GM18909 (cell line): Measurements from ENCODE around the gene HRH2.
"Not testable (repeated sequence)": the region's sequence is repeated elsewhere in the genome, so short reads cannot be mapped to it uniquely, and the experiment has no call there.

Source experiments
- ATAC-seq: cut with Tn5 transposase; IDR thresholded peaks from one replicate; pipeline ENCODE4 v1.9.1; 2021; ENCODE audit warnings: mild to moderate bottlenecking; ENCODE audit not compliant: unreplicated experiment, poor library complexity

HRH2 gene

DNA sequence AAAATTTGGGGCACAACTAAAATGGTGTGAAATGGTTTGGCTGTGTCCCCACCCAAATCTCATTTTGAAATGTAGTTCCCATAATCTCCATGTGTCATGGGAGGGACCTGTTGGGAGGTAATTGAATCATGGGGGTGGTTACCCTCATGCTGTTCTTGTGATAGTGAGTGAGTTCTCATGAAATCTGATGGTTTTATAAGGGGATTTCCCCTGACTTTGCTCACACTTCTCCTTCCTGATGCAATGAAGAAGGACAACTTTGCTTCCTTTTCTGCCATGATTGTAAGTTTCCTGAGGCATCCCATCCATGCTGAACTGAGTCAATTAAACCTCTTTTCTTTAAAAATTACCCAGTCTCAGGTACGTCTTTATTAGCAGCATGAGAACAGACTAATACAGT, 102.1 kb downstream of the HRH2 start:
- ATAC-seq: not testable (repeated sequence)
